GM19395 (cell line): ENCODE results near the gene S100A9.

Experiments
- ATAC-seq: cut with Tn5 transposase; IDR thresholded peaks from one replicate; pipeline ENCODE4 v1.9.1; 2021; ENCODE audit warnings: mild to moderate bottlenecking, moderate library complexity; ENCODE audit not compliant: unreplicated experiment

Gene S100A9

DNA sequence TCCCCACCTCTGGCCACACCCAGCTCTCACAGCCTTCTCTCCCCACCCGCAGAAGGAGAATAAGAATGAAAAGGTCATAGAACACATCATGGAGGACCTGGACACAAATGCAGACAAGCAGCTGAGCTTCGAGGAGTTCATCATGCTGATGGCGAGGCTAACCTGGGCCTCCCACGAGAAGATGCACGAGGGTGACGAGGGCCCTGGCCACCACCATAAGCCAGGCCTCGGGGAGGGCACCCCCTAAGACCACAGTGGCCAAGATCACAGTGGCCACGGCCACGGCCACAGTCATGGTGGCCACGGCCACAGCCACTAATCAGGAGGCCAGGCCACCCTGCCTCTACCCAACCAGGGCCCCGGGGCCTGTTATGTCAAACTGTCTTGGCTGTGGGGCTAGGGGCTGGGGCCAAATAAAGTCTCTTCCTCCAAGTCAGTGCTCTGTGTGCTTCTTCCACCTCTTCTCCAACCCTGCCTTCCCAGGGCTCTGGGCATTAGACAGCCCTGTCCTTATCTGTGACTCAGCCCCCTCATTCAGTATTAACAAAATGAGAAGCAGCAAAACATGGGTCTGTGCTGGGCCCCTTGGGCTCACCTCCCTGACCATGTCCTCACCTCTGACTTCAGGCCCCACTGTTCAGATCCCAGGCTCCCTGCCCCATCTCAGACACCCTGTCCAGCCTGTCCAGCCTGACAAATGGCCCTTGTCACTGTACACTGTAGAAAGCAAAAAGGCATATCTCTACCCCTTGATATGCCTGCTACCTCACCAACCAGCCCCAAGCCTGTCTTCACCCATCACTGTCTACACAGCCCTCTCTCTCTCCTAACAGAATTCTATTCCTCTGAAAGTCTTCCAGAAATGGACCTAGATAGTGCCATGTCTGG is 3.2 kb downstream of the S100A9 start:
- ATAC-seq: no peak

DNA sequence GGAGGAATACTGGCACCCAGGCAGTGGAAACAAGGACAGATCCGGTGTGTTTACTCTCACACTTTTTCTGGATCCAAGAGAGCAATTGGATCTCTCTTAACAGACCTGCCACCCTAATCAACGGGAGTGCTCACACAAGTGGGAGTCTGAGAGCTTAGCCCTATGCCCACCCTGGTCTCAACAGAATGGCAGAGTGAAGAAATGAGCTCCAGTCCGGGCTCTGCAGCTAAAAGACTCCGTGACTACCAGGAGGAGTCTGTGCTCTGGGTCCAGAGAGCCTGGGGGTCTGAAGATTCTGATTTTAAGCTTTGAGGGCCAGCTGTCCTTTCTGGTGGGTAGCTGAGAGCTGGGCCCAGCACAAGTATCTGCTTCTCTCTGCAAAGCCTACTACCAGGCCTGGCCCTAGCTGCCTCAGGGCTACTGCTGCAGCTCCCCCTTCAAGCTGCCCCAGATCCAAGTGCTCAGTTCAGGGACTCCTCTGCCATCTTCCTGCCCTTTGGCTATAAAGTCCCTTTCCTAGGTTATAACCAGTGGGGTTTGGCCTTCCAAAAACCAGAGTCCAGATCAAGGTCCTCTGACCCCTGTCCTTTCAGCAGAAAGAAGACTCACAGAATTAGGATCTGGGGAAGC is 3.9 kb downstream of the S100A9 start:
- ATAC-seq: no peak

DNA sequence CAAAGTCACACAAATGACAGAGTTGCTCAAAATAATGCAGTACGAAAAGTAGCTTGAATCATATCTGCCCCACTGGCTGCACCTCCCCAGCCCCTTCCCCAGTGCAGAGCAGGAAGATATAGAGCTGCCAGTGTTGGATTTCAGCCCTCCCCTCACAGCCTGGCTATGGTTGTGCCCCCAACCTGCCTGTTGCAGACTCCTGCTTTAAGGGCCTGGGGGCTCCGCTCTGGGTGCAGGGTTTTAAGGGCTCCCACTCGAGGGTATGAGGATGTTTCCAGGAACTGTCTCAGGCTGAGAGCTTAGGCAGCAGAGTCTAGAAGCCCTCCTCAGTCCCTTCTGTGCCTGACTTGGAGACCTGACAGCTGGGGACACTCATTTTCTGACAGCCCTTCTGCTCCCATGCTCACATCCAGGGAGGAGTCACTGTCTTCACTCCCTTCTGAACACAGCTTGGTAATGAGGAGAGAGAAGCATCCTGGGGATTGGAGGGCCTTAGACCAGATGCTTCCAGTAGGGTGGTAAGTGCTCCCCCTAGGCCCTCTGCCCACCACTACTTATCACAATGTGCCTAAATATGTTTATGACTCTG is 4.6 kb downstream of the S100A9 start:
- no peak for ATAC-seq

DNA sequence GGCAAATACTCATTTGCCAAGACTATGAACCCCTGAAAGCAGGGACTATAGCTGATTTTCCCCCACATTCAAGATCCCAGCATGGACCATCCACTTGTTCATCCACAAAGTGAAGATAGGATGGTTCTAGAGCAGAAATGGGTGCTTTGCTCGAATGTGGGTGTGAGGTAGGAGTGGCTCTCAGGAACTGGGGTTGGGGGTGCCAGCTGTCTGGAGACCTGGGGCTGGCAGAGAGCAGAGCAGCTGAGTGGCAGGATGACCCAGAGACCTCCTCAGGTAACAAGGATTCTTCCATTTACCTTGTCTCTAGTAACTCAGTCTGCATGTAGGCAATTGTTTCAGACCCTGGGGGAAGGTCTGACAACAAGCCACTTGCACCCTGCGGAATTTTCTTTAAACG is 6.0 kb downstream of the S100A9 start:
- ATAC-seq: no peak

DNA sequence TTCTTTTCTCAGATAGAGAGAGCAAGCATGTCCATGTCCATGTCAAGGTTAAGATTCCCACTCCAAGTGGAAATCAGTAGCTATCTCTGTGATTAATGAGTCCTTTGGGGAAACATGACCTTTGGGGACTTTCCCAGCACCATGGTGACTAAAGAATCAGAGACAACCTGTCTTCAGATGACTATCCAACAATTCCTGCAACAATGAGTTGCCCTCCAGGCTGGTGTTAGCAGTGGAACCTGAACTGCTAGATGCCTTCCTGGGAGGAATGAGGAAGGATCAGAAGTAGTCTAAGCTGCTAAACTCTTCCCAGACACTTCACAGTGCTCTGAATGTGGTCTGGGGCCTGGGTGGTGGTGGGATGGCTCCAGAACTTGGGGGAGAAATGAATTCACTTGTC is 6.5 kb downstream of the S100A9 start:
- ATAC-seq: no peak

DNA sequence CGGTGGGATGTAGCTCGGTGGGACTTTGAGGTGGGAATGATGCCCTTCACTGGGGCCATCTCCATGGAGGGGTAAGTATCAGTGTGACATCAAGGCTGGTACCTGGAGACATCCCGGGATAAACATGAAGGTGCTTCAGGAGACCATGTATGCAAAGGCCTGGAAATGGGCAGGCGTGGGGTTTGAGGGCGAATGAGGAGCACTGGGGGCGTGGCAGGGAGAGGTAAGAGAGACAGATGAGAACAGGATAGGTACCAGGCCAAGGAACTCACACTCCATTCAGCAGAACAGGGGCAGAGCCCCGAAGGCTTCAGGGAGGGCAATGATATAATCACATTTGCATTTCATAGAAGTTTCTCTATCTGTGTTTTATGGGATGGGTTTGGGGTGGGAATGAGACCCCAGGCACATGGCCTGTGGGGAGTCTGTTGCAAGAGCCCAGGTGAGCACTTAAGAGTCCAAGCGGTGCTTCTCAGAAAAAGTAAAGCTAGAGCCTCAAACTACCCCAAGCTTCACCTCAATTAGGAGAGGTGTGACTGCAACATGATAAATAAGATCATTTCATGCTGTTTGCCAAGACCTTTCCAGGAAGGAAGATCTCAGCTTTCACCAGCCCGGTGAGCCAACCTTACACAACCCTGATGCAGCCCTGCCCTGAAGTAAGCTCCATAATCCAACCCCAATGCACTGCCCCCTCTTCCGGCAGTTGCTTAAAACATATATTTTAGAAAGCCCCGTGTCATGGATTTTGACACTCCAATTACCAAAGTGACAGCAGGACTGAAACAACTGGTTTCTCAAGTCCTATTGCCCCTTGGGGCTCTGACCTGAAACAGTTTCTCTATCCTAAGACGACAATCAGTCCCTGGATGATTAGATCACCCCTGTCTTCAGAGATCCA is 7.4 kb downstream of the S100A9 start:
- ATAC-seq: no peak

DNA sequence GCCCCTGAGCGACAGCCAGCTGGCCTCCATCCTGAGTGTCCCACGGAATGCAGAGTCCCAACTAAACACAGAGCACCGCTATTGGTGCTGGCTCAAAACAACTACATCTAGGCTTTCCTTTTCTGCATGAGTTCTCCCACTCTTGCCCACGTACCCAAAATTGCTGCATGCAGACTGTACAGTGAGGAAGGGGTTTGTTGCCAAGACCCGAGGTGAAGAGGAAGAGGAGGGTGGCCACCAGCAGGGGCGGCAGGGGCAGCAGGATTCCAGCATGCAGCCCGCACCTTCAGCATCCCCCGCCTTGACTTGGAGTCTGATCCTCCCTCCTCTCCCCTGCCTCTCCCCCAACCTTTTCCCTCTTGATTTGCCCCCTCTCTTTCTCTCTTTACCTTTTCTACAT is 8.0 kb downstream of the S100A9 start:
- ATAC-seq: no peak

DNA sequence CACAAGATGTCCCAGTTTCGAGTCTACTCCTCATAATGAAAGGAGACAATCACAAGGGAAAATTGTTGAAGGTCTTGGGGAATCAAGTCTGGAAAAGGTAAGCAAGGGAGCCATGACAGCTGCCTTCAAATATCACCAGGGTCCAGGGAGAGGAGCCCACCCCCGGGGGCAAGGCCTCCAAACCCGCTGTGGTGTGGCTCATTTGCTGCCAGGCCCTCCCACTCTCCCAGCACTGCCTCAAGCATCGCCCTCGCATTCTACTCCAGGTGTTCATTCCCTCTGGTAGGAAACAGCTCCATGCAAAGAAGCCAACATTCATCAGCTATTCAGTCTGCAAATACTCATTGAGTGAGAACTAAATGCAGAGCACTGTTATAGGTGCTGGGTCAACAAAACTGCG is 8.6 kb downstream of the S100A9 start:
- no peak for ATAC-seq

DNA sequence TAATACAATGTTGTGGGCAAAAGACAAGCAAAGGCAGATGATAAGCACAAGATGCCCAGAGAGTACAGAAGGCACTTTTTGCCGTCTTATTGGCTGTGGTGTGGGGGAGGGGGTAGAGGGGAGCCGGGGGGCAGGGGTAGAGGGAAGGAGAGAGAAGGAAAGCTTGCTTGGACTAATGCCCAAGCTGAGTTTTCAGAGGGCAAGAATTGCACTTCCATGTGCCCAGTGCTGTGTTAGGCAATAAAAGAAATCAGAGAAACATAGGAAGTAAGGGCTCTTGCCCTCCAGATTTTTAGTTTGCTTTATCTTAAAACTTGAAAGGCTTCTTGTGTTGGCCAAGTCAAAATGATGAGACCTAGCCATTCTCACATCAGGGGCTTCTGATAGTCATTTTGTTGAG is 9.4 kb downstream of the S100A9 start:
- no peak for ATAC-seq

DNA sequence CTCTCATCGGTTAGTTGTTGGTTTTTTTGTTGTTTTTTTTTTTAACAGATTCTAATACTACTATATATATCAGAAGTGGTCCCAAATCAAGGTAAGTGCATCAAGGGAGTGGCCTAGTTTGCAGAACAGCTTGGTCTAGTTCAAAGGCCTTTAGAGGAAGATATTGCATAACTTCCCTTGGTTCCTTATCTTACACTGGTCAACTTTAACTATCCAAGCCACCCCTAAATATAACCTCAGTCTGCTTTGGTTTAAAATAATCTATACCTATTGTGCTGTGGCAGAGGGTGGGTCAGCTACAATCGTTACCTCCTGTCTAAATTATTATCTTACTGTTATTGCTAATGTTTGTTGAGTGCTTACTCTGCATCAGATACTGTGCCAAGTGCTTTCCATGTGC is 10.8 kb downstream of the S100A9 start:
- ATAC-seq: no peak

DNA sequence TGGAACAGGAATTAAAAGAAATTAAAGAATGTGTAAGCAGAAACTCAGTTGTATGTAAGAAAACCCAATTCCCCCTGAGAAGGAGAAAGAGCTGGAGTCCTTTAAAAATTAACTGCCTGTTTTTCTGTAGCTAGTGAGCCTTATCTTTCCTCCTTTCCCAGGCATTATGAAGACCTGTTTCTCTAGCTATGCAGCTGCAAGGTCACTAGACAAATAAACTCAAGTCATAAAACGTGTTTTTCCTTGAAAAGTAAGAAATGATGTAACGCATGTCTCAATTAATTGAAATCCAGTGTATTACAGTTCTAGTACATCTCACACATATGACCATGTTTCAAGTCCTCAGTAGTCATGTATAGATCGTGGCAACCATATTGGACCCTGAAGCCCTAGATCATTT is 12.5 kb downstream of the S100A9 start:
- no peak for ATAC-seq

DNA sequence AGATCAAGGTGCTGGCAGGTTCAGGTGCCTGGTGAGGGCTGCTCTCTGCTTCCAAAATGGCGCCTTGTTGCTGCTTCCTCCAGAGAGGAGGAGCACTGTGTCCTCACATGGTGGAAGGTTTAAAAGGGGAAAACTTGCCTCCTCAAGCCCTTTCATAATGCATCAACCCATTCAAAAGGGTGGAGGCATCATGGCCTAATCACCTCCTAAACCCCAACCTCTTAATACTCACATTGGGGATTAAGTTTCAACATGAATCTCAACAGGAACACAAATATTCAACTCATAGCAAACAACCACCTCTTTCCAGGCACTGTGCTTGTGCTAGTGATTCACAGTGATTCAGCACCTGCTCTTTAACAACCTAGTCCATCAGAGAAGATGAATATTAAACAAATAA is 13.6 kb downstream of the S100A9 start:
- ATAC-seq: no peak

DNA sequence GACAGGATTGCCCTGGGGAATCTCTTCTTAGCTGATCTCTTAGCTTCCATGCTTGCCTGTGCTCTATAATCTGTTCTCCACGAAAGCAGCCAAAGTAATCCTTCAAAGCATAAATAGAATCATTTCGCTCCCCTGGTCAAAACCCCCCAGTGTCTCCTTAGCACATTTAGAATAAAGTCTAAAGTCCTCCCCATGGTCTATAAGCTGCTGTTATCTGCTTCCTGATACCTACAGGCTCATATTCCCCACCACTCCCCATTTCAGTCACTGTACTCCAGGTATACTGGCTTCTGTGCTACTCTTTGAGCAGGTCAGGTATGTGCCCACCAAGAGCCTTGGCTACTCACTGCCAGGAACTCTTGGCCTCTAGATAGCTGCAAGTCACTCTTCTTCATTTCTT is 14.9 kb downstream of the S100A9 start:
- no peak for ATAC-seq

DNA sequence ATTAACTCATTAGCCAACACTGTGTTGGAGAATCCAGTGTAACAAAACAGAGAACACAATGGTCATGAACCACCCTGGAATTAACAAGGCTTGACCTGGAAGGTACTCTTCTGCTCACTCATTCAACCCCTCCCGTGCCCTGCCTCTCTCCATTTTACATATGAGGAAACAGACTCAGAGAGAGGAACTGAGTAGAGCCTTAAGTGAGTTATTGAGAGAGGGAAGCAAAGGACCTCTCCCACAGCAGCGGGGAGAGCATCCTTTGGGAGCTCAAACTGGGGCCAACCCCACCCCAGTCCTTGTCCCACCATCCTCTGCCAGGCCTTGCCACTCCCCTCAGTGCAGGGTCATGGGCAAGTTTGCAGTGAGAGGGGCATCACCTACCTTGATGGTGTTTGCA is 16.4 kb downstream of the S100A9 start:
- no peak for ATAC-seq

DNA sequence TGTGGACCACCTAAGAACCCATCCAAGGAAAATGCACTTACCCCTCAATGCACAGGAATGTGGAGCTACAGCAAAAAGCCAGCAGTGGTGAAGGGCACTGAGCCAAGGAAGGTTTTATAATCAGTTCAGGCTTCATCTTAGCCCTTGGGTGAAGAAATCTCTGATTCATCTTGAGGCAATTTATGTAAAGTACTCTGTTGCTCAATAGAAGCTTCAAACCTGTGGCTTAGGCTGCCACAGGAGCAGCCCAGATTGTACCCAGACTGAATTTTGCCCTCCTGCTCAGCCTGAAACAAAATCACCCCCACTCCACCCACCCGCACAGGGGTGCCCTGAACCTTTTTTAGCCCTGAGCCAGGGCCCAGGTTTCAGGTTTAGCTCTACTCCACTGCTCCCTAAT is 17.9 kb downstream of the S100A9 start, which contains the start of gene S100A12:
TSS of gene S100A12 (minus strand) at position 111 of the 400 bp plus-strand sequence. CDS start 1,029 bp downstream, outside the sequence.
- ATAC-seq: no peak

DNA sequence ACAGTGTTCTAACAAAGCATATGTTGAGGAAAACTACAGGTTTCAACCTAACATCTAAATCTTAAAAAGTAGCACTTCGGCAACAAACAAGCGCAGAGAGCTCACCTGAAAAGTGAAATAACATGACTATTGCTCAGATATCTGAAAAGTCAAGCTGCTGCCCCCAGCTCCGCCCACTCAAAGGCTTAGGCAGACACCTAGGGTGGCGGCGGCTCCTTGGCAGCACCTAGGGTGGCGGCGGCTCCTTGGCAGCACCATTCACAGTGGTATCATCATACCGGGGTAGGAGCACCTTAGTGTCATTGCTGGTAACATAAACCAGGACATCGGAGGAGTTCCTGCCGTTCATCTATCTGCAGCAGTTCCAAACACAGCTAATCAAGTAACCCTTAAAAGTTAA is 21.9 kb downstream of the S100A9 start:
- no peak for ATAC-seq

DNA sequence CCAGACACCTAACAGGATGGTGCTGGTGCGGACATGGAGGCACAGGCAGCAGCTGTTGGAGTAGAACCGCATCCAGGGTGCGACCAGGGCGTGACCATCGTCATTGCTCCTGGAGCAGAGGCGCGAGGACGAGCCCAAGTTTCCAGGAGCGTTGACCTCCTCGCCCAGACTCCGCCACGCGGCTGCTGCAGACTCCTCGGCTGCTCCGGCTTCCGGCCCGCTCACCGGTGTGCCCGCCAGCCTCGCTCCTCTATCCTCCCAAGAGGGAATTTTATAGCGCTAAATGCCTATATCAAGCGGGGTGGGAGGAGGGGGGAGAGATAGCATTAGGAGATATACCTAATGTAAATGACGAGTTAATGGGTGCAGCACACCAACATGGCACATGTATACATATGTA is 23.1 kb downstream of the S100A9 start:
- no peak for ATAC-seq

DNA sequence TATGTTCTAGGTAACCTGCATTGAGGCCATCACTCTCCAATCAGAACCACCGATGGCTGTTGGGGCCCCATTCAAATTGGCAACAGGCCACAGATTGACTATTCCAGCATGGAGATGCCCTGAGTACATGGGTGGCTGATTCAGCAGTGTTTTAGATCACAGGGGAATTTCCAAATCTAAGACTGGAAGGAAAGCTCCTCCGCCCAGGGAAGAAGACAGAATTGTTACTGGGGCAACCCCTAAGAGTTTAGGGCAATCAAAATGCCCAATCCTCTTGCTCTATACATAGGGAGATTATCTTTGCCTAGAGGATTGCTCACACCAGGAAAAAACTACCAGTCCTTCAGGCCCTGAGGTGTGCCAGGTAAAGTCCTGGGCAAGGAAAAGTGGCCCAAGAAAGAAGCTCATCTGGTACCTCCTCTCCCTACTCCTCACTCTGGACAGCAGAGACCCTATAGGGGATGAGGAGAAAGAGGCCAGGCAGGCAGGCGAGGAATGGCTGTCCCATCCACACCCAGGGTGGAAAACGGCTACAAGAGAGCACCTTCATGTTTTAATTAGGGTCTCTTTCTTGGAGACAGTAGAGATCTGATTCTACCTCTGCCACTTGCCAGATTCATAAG is 27.4 kb downstream of the S100A9 start:
- no peak for ATAC-seq

DNA sequence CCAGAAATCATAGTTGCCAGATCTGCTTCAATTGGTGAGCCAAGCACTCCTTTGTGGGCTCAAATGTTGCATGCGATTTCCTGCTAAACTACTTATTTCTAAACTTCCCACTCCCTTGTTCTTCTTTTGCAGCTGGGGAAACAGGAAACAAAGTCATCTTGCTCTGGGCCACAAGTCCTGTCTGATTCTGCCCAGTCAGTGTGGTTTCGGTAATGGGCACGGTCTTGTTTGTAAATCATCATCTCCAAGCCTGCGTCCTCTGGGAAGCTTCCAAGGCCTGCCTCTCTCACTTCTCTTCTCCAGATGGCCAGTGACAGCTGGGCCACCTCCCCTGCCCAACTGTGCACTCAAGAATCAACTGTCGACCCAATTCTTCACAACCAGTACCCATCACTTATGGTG is 28.8 kb downstream of the S100A9 start:
- ATAC-seq: no peak

DNA sequence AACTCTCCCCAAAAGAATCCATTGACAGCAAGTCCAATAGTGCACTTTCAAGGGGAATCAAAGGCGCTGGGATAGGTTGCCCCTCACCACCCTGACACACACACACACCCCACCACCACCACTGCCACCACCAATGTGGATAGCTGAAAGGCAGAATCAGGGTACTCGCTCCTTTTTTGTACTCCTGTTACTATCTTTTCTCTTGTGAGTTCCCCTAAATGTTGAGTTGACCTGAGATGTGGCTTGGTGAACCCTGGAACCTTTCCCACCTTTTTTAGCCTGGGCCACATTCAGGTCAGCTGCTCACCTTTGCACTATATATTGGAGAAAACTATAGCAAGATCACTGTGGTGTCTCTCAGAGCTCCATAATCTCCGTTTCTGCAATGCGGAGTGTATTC is 29.3 kb downstream of the S100A9 start:
- no peak for ATAC-seq

DNA sequence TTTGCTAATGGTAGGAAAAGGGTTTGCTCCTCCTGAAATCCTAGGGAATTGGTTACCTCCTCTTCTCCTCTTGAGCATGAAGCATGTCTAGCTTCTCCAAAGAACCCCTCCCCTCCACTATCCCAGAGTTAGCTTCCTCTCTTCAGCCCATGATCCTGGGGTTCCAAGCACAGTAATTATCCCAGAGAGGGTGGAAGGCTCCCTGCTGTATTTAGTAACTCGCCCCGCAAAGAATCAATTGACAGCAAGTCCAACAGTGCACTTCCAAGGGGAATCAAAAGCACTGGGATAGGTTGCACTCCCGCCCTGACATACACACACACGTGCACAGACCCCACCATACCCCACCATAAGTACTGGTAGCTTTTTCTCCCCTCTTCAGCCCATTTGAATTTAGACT is 30.1 kb downstream of the S100A9 start:
- no peak for ATAC-seq
